22Rv1 (cell line): ENCODE results near the gene PPP3CA.

ENCODE experiments used
- H3K27ac ChIP-seq: fragments of 450-650 bp; 2 replicates; pipeline ENCODE4 v1.5.1; 2017
- ZFX ChIP-seq: fragments of 450-650 bp; IDR thresholded peaks from 2 replicates; pipeline ENCODE4 v1.6.1; 2017; ENCODE audit warnings: antibody characterized with exemption, borderline replicate concordance
- TF ChIP-seq, protein P1 (sequence below): fragments of 450-650 bp; IDR thresholded peaks from 2 replicates; pipeline ENCODE4 v1.5.1; 2017; ENCODE audit warnings: mild to moderate bottlenecking

The PPP3CA gene

DNA sequence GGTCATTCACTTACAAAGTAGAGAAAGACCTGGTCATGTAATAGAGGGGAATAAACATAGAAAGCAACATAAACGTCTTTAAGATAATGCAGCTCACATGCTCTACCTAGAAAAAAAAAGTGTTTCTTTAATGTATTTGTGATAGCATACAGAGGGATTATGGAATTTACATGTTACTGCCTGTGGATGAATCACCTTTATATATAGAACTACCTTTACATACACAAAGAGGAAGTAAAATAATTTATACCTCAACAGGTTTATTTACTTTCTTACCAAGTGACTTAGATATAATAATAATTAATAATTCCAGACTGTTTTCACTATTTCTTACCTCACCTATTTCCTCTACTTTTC lies 81.5 kb downstream of the PPP3CA start:
- peak overlapping the region; percentile 97 for H3K27ac ChIP-seq
- TF ChIP-seq ZFX: no peak
- TF ChIP-seq, protein P1, sequence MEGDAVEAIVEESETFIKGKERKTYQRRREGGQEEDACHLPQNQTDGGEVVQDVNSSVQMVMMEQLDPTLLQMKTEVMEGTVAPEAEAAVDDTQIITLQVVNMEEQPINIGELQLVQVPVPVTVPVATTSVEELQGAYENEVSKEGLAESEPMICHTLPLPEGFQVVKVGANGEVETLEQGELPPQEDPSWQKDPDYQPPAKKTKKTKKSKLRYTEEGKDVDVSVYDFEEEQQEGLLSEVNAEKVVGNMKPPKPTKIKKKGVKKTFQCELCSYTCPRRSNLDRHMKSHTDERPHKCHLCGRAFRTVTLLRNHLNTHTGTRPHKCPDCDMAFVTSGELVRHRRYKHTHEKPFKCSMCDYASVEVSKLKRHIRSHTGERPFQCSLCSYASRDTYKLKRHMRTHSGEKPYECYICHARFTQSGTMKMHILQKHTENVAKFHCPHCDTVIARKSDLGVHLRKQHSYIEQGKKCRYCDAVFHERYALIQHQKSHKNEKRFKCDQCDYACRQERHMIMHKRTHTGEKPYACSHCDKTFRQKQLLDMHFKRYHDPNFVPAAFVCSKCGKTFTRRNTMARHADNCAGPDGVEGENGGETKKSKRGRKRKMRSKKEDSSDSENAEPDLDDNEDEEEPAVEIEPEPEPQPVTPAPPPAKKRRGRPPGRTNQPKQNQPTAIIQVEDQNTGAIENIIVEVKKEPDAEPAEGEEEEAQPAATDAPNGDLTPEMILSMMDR: no peak

DNA sequence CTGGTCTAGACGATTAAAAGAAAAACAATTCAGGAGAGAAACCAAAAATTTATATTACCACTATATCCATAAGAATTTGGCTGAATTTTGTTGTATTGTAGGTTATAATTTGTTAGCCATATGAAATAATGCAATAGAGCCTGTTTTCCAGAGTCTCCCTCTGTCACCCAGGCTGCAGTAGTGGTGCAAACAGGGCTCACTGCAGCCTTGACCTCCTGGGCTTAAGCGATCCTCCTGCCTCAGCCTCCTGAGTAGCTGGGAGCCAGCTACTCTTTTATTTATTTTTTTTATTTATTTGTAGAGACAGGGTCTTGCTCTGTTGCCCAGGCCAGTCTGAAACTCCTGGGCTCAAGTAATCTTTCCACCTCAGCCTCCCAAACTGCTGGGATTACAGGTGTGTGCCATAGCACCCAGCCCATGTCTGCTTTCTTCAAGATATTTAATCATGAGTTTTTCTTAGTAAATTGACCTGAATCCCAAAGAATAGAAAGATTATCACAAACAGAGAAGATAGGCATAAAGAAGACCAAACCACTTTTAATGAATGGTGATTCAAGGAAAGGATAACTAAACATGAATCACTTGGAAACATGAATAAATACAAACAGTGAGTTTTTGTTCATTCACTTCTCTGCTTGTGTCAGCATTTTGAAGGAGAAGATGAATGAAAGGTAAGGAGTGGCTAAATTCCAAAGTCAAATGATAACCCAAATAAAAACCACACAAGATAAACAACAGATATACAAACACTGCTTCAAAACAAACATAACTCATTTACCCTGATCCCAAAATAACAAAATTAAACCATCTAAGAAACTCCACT lies 82.1 kb downstream of the PPP3CA start:
- peak overlapping the region; percentile 97 for H3K27ac ChIP-seq
- TF ChIP-seq, protein P1: no peak
- no peak for TF ChIP-seq ZFX

DNA sequence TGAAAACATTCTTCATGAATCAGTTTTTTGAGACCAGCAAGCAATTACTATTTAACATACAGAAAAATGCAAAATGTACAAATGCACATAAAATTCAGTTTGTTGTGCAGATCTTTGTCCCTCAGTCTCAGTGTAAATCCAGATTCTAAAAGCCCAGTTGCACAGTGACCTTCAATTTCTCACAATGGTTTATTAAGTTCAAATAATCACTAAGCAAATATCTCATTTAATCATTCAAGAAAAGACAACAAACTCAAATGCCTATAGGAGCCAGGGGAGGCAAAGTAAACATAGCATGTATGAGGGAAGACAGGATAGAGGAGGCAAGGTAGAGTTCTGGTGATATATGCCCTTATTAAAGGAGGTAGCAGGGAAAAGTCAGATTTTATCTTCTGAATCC lies 82.8 kb downstream of the PPP3CA start:
- no peak for TF ChIP-seq ZFX
- TF ChIP-seq, protein P1: no peak
- peak overlapping the region; percentile 97 for H3K27ac ChIP-seq

DNA sequence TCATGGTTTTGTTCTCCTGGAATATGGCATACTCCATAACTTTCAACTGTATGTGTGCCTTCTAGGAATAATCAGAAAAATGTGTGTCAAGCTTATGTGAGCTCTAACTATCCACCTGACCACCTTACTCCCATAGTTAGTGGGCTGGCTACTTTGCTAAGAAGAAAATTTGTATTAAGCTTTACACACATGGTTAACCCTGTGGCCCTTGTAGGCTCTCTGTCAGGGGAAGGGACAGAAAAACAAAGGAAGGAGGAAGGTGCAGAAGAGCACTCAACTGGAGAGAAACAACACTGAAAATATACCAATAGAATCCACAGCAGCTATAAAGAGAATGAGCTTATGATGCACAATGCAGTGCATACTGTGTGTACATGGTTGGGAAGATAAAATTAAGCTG lies 84.6 kb downstream of the PPP3CA start:
- H3K27ac ChIP-seq: peak overlapping the region; percentile 97
- TF ChIP-seq ZFX: no peak
- TF ChIP-seq, protein P1: no peak

DNA sequence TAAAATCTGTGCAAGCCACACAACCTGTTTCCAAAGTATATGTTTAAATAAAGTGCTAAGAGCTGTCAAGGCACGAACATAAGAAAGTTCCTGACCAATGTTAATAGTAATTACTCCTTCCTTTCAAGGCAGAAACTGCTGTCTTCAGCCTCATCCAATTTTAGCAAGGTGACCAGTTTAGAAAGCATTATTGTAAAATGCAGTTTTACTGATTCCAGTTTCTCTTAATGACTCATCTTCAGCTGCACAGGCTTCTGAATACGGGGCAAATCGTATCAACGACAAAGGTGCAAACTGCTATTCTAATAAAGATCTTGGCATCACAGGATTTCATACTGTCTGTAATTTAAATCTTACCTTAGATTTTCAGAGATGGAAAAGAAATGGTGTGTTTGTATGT lies 87.5 kb downstream of the PPP3CA start:
- peak overlapping the region; percentile 97 for H3K27ac ChIP-seq
- TF ChIP-seq, protein P1: no peak
- TF ChIP-seq ZFX: no peak

DNA sequence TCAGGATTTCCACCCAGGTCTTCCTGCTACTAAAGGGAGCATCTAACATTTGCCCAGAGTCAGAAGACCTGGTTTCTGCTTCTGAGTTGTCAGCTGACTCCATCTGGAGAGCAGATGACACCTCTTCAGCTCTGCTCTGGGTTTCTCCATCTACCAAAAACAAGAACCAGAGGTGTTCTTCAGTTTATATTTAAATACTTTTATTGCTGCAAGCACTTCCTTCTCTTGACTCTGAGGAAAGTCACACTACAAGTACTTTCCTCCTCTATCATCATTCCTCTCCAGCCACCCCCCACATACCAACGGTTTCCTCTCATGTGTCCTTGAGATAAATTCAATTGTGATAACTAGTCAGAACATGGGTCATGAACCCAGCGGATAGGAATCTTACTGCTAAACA lies 88.4 kb downstream of the PPP3CA start:
- TF ChIP-seq ZFX: no peak
- TF ChIP-seq, protein P1: no peak
- peak overlapping the region; percentile 97 for H3K27ac ChIP-seq

DNA sequence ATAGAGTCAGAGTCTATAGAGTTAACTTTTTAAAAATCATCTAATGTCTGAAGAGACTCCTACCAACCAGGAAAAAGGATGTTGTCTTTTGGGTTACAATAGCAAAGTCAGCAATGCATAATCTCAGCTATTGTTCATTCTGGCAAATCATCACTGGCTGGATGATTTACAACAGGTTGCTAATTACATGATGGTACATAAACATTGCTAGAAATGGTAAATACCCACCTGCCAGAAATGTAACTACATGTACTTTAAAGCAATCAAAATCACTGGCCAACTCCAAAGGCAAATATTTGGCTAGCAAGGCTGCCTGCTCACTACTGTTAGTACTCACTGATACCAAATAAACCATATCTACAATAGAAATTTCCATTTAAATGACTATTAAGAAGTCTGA lies 91.1 kb downstream of the PPP3CA start:
- peak overlapping the region; percentile 97 for H3K27ac ChIP-seq
- TF ChIP-seq, protein P1: no peak
- TF ChIP-seq ZFX: no peak
